Retina (tissue), 1 donor: ENCODE data around the gene ADRA2A.

Experiments used
- DNase-seq: peaks from one replicate; pipeline ENCODE4 v3.0.0-alpha.2; 2016

ADRA2A gene

GRCh38 chr10:111113238-111113960 lies 36.6 kb downstream of the ADRA2A start:
- DNase-seq: no peak

GRCh38 chr10:111113961-111114757 lies 37.3 kb downstream of the ADRA2A start:
- DNase-seq: no peak

- no peak for DNase-seq
Measured at GRCh38 chr10:111114758-111115500, 38.1 kb downstream of the ADRA2A start.

- DNase-seq: no peak
Measured at GRCh38 chr10:111116211-111116610, 39.4 kb downstream of the ADRA2A start.

GRCh38 chr10:111116762-111117445 lies 40.1 kb downstream of the ADRA2A start:
- DNase-seq: no peak

GRCh38 chr10:111117528-111118277 lies 40.9 kb downstream of the ADRA2A start:
- DNase-seq: no peak

GRCh38 chr10:111118758-111119157 lies 41.9 kb downstream of the ADRA2A start:
- DNase-seq: no peak

GRCh38 chr10:111119637-111120036 lies 42.8 kb downstream of the ADRA2A start:
- DNase-seq: no peak

GRCh38 chr10:111122127-111122526 lies 45.3 kb downstream of the ADRA2A start:
- no peak for DNase-seq

- no peak for DNase-seq
Measured at GRCh38 chr10:111123883-111124282, 47.1 kb downstream of the ADRA2A start.

GRCh38 chr10:111125102-111125501 lies 48.3 kb downstream of the ADRA2A start:
- no peak for DNase-seq

- no peak for DNase-seq
Measured at GRCh38 chr10:111126077-111126476, 49.2 kb downstream of the ADRA2A start.

- no peak for DNase-seq
Measured at GRCh38 chr10:111127081-111127848, 50.4 kb downstream of the ADRA2A start.

GRCh38 chr10:111128331-111129180 lies 51.7 kb downstream of the ADRA2A start:
- DNase-seq: no peak

- DNase-seq: no peak
Measured at GRCh38 chr10:111129363-111129762, 52.5 kb downstream of the ADRA2A start.

GRCh38 chr10:111130471-111130870 lies 53.6 kb downstream of the ADRA2A start:
- no peak for DNase-seq
